ENCODE results near the gene CXCL11. TPM values are rescaled to one million over a fixed set of nuclear protein-coding genes. Genes with fewer than 3 reads are reported as not detected.

Gene CXCL11
- total RNA-seq, 2 experiments from 2014 or later, result not detected

DNA sequence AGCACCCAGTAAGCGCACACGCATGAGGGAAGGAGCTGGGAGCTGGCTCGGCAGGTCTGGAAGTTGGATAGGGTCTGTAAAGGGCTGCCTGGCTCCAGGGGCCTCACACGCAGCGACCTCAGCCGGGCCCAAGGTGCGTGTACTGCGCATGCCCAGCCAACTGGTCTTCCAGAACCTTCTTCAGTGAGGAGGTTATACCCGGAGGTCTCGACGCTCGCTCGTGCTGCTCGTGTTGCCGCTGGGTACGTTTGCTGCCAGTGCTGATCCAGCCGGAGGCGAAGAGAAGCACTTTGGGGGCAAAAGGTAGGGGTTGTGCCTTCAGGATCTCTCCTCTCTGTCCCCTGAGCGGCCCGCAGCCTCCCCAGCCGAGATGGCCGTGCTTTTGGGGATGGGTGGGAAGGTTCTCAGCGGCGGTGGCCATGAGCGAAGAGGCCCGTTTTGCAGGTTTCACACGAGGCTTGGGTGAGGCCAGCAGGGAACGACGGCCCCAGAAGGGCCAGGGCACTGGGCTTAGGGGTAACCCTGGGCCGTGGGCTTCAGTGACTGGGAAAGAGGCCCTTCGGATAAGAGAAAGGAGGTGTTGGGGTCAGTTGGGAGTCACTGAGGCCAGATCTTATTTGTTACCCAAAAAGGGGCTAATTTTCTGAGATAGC lies 24.7 kb downstream of the CXCL11 start:
- intact Hi-C loops (cut with DNase I, micrococcal nuclease), result no loop called here
- TF ChIP-seq, protein P1, sequence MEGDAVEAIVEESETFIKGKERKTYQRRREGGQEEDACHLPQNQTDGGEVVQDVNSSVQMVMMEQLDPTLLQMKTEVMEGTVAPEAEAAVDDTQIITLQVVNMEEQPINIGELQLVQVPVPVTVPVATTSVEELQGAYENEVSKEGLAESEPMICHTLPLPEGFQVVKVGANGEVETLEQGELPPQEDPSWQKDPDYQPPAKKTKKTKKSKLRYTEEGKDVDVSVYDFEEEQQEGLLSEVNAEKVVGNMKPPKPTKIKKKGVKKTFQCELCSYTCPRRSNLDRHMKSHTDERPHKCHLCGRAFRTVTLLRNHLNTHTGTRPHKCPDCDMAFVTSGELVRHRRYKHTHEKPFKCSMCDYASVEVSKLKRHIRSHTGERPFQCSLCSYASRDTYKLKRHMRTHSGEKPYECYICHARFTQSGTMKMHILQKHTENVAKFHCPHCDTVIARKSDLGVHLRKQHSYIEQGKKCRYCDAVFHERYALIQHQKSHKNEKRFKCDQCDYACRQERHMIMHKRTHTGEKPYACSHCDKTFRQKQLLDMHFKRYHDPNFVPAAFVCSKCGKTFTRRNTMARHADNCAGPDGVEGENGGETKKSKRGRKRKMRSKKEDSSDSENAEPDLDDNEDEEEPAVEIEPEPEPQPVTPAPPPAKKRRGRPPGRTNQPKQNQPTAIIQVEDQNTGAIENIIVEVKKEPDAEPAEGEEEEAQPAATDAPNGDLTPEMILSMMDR (IDR thresholded peaks at IDR 0.05), result no peak
- POLR2A ChIA-PET, result no interaction called here
- Histone ChIP-seq H3K27ac (ENCODE audit: low read depth in 1 of 2, low read length in 2 of 2) (no peak overlapping the region), H3K9me3 (ENCODE audit: control insufficient read depth in 1 of 2, insufficient read depth in 1 of 2, low read length in 2 of 2) (peaks cover 0 to 8% of the 10 kb centered on the region in 2 experiments), H3K4me1 (ENCODE audit: insufficient read depth, low read length) (no peaks in the 10 kb centered on the region), H3K27me3 (ENCODE audit: control insufficient read depth in 1 of 2, insufficient read depth in 2 of 2, low read length in 2 of 2) (no peaks in the 10 kb centered on the region), H3K36me3 (ENCODE audit: insufficient read depth, low read length) (no peaks in the 10 kb centered on the region), H3K4me3 (ENCODE audit: low read length) (no peak overlapping the region)
- Mint-ChIP-seq H3K9me3 (no peaks in the 10 kb centered on the region), H3K4me1 (ENCODE audit: low read depth) (no peaks in the 10 kb centered on the region), H3K4me3 (no peak overlapping the region), H3K27me3 (peaks cover 11% of the 10 kb centered on the region), H3K27ac (no peak overlapping the region), H3K36me3 (ENCODE audit: low read depth) (no peaks in the 10 kb centered on the region)
- ATAC-seq (ENCODE audit: poor library complexity) (no peak), DNase-seq (no peak)
- CTCF ChIA-PET, result no interaction called here

DNA sequence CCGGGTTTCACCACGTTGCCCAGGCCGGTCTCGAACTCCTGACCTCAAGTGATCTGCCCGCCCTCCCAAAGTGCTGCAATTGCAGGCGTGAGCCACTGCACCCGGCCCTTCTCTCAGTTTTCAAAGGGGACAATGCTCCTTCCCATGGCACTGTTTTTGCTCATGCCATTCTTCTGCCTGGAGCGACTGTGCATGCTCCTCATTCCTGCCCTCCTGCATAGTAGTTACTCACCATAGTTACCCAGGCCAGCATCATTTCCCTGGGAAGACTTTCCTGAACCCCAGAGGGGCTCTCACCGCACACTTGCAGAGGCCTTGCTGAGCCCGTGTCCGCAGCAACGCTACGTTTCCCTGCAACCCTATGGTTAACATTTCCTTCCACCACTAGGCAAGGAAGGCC lies 25.3 kb downstream of the CXCL11 start:
- Histone ChIP-seq H3K4me3 (ENCODE audit: low read length) (no peak overlapping the region), H3K27me3 (ENCODE audit: control insufficient read depth in 1 of 2, insufficient read depth in 2 of 2, low read length in 2 of 2) (no peaks in the 10 kb centered on the region), H3K27ac (ENCODE audit: low read depth in 1 of 2, low read length in 2 of 2) (no peak overlapping the region), H3K36me3 (ENCODE audit: insufficient read depth, low read length) (no peaks in the 10 kb centered on the region), H3K9me3 (ENCODE audit: control insufficient read depth in 1 of 2, insufficient read depth in 1 of 2, low read length in 2 of 2) (peaks cover 0 to 8% of the 10 kb centered on the region in 2 experiments), H3K4me1 (ENCODE audit: insufficient read depth, low read length) (no peaks in the 10 kb centered on the region)
- Mint-ChIP-seq H3K4me3 (no peak overlapping the region), H3K36me3 (ENCODE audit: low read depth) (no peaks in the 10 kb centered on the region), H3K27ac (no peak overlapping the region), H3K9me3 (no peaks in the 10 kb centered on the region), H3K4me1 (ENCODE audit: low read depth) (no peaks in the 10 kb centered on the region), H3K27me3 (peaks cover 15% of the 10 kb centered on the region)
- TF ChIP-seq, protein P1 (IDR thresholded peaks at IDR 0.05), result no peak
- ChIA-PET POLR2A (no interaction called here), CTCF (no interaction called here)
- ATAC-seq (ENCODE audit: poor library complexity) (no peak), DNase-seq (no peak)
- intact Hi-C loops (cut with DNase I, micrococcal nuclease), result no loop called here

DNA sequence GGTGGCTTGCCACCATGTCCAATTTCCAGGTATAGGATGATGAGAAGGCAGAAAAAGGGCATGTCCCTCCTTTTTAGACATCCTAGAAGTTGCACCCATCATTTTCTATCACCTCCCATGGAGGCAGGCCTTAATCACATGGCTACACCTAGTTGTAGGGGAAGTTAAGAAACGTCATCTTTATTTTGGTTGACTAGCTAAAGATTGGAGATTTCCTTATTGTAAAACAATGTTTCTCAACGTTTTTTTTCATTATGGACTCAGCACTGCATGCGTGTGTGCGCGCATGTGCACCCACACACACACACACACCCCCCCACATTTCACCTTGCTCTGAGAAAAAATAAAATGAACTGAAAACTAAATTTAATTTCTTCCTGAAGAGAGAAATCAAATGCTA lies 26.6 kb downstream of the CXCL11 start:
- Mint-ChIP-seq H3K27ac (no peak overlapping the region), H3K27me3 (peaks cover 15% of the 10 kb centered on the region), H3K4me1 (ENCODE audit: low read depth) (no peaks in the 10 kb centered on the region), H3K9me3 (no peaks in the 10 kb centered on the region), H3K36me3 (ENCODE audit: low read depth) (no peaks in the 10 kb centered on the region), H3K4me3 (no peak overlapping the region)
- TF ChIP-seq, protein P1 (IDR thresholded peaks at IDR 0.05), result no peak
- Histone ChIP-seq H3K36me3 (ENCODE audit: insufficient read depth, low read length) (no peaks in the 10 kb centered on the region), H3K27me3 (ENCODE audit: control insufficient read depth in 1 of 2, insufficient read depth in 2 of 2, low read length in 2 of 2) (no peaks in the 10 kb centered on the region), H3K4me3 (ENCODE audit: low read length) (no peak overlapping the region), H3K4me1 (ENCODE audit: insufficient read depth, low read length) (no peaks in the 10 kb centered on the region), H3K9me3 (ENCODE audit: control insufficient read depth in 1 of 2, insufficient read depth in 1 of 2, low read length in 2 of 2) (peaks cover 0 to 8% of the 10 kb centered on the region in 2 experiments), H3K27ac (ENCODE audit: low read depth in 1 of 2, low read length in 2 of 2) (no peak overlapping the region)
- ChIA-PET CTCF (no interaction called here), POLR2A (no interaction called here)
- no peak for ATAC-seq (ENCODE audit: poor library complexity)
- intact Hi-C loops (cut with DNase I, micrococcal nuclease), result no loop called here
- no peak for DNase-seq
